GM13977 (cell line): ENCODE data around the gene ENPP7.

Experiments
- DNase-seq: peaks from one replicate; pipeline ENCODE4 v3.0.0; 2012; ENCODE audit warnings: low spot score
- CTCF ChIP-seq: IDR thresholded peaks from 2 replicates; pipeline ENCODE4 v1.5.1; 2012; ENCODE audit warnings: mild to moderate bottlenecking, control low read depth; ENCODE audit not compliant: insufficient read depth; ENCODE audit errors: extremely low read depth, missing control alignments
- in situ Hi-C: fragments of 300-500 bp; cut with MboI; formaldehyde crosslinking; loops from one replicate; pipeline ENCODE4 v1.12.0; 2022; ENCODE audit warnings: low sequenced_read_pairs, low pct_unique_long_range_greater_than_20kb, mixed read lengths, inconsistent platforms; ENCODE audit not compliant: unreplicated experiment

The ENPP7 gene

GRCh38 chr17:79711715-79712305, 18.9 kb upstream of the ENPP7 start:
- no peak for TF ChIP-seq CTCF
- in situ Hi-C loops, result no loop called here
- no peak for DNase-seq

- TF ChIP-seq CTCF, result no peak
- in situ Hi-C loops, result no loop called here
- DNase-seq, result no peak
Measured at GRCh38 chr17:79713391-79713790, 17.4 kb upstream of the ENPP7 start.

GRCh38 chr17:79714176-79715097, 16.3 kb upstream of the ENPP7 start:
- no peak for TF ChIP-seq CTCF
- in situ Hi-C loops, result no loop called here
- DNase-seq, result no peak

- in situ Hi-C loops, result no loop called here
Measured at GRCh38 chr17:79715098-79715942, 15.4 kb upstream of the ENPP7 start.

GRCh38 chr17:79715943-79716797, 14.6 kb upstream of the ENPP7 start:
- no peak for DNase-seq
- no peak for TF ChIP-seq CTCF
- in situ Hi-C loops, result no loop called here

More at GRCh38 chr17:79715098-79715942, 15.4 kb upstream of the ENPP7 start:
- TF ChIP-seq CTCF, result no peak
- no peak for DNase-seq
